Measurements from ENCODE around the gene UBE2Q1. TPM values are rescaled to one million over a fixed set of nuclear protein-coding genes. Genes with fewer than 3 reads are reported as not detected.

UBE2Q1 gene
- 17.8 TPM for total RNA-seq

DNA sequence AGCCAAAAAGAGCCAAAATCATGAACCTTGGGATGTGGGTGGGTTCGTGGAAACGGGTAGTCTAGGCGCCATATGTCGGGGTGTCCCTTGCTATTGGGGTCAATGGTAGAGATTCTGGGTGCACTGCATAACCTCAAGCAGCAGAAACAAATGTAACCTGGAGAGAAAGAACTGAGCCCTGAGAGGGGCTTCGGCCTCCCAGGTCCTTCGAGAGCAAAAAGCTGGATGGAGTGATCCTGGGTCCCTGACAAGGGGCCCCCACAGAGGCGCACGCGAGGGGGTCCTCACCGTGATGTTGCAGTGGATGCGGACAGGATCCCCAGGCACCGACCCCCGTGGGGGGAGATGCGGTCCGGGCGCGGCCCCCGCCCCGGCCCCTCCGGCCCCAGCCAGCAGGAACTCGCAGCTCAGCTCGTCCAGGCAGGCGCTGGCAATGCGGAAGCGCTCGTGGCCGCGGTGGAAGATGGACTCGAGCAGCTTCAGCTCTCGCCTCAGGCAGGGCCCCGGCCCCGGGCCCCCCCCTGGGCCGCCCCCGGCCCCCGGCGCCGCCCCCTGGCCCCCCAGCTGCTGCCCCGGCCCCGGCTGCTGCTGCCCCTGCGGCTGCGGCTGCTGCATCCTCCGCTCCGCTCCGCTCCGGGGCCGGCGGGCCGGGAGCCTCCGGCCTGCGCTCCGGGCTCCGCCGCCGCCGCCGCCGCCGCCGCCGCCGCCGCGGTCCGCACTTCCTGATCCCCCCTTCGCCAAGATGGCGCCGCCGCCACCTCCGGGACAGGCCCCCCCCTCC is at the start of gene UBE2Q1:
Gene UBE2Q1 (minus strand): TSS at position 724 of the 781 bp plus-strand sequence. CDS start 109 bp downstream, at position 615.
- no peak for DNase-seq

DNA sequence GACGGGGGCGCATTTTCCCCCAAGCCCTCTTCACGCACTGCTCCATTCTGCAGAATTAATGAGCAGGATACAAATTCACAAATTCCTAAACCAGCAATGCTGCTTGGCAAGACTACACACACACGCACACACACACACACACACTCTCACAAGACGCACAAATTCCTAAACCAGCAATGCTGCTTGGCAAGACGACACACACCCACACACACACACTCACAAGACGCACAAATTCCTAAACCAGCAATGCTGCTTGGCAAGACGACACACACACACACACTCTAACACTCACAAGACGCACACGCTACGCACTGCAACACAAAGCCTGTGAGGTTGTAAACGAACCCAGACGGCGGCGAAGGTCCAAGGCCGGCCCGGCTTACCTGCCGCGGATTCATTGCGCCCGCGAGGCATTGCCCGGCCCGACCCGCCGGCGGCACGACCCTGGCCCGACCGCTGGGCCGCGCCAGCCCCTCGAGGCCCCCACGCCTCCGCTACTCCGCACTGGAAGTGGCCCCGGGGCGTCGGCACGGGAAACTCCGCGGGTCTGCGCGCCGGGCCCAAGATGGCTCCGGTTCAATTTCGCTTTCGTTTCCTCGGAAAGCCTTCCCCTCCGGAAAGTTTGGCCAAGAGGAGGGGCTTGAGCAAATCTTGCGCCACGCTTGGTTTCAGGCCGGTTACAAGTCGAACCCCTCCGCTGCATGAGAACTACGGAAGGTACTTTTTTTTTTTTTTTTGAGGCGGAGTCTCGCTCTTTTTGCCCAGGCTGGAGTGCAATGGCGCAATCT is 49.3 kb upstream of the UBE2Q1 start, which contains the start of gene ADAR:
Gene ADAR (minus strand): TSS at position 578 of the 788 bp plus-strand sequence. CDS start 180 bp downstream, at position 398.
- DNase-seq = peak; percentile 96

DNA sequence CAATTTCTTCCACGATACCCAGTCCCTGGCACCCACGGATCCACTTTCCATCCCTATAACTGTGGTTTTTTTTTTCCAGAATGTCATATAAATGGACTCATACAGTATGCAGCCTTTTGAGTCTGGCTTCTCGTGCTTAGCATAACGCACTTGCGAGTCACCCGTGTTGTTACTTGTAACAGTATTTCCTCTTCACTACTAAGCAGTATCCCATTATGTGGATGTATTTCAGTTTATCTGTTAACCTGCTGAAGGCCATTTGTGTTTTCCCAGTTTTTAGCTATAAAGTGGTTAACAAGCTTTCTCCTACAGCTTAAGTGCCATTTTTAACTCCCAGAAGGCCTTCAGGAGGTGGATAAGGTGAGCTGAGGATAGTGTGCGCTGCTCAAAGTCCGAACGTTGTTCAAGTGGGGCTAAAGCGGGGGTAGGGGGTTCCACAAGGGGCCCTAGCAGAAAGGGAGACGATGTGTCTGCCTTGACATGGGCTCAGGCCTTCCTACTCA is 48.7 kb upstream of the UBE2Q1 start:
- no peak for DNase-seq

- no peak for DNase-seq
These were observed 47.1 kb upstream of the UBE2Q1 start for GRCh38 chr1:154605534-154605933.

- no peak for DNase-seq
These were observed 44.9 kb upstream of the UBE2Q1 start for GRCh38 chr1:154603317-154603716.

DNA sequence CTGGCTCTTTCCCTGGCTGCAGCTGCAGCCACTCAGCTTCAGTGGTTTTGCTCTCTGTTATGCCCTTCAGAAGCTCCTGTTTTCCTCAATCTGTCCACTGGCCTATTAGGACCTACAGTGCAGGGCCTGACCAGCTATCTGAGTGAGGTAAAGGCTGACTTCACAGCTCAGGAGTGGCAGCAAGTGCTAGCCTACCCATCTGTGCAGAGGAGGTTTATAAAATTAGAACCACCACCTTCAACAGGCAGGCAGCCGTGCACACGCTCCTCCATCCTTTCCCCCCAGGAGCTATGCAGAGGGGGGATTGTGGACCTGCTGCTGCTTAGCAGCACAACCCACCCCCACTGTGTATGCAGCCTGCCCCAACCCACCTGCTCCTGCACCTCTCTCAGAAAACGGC is 41.2 kb upstream of the UBE2Q1 start:
- DNase-seq = no peak

DNA sequence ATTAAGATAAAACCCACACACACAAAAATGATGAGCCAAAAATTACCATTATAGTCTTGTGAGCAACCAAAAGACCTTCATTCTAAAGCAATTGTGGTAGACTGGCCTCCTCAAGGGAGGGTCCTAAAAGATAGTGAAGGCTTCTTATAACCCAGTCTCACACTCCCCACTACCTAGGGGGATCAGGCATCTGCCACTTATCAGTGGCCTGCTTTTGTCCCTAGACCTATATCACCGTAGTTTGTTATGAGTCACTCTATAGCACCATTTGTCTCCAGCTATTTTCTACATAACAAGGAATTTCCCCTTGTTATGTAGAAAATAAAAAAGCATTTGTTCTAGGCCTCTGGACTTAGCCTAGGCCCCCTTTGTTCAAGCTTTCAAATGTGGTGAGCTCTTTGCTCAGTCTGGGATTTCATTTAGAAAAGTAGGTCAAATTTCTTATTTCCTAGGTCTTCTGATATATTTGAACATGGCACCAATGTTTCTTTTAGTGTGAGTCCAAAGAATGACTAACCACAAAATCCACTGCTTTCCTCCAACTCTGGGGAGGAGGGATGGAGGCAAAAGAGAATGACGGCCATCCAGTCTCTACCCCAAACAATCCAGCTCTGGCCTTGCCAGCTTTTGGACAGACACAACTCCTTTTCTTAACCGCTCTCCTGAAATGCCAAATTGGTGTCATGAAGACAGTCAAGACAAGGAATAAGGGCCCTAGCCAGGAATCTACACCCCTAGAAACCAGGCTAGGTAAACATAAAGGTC is 40.6 kb upstream of the UBE2Q1 start:
- DNase-seq = no peak

- DNase-seq = no peak
These were observed 37.2 kb upstream of the UBE2Q1 start for GRCh38 chr1:154595621-154596020.

- no peak for DNase-seq
These were observed 36.3 kb upstream of the UBE2Q1 start for GRCh38 chr1:154594811-154595210.

GRCh38 chr1:154593390-154593789 is 34.9 kb upstream of the UBE2Q1 start:
- DNase-seq = no peak

DNA sequence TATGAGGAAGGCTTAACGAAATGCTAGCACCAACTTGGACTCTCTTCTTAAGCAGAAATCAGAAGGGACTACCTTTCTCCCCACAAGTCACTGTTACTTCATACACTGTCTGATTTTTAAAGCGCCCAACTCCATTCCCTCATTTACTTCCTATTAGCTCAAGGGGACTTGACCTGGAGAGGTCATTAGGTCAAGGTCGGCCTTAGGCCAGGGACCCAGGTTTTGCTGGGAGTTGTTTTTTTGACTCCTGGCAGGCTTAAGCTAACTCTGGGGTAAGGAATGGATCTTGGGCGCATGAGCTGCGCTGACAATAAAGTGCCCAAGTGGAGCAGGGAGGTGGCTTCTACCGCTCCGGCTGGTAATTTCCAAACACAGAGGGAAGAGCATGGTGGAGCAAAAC is 32.7 kb upstream of the UBE2Q1 start:
- no peak for DNase-seq

- no peak for DNase-seq
These were observed 32.3 kb upstream of the UBE2Q1 start for GRCh38 chr1:154590756-154591155.

GRCh38 chr1:154589780-154590179 is 31.3 kb upstream of the UBE2Q1 start:
- no peak for DNase-seq

GRCh38 chr1:154586641-154587040 is 28.2 kb upstream of the UBE2Q1 start:
- DNase-seq = no peak

GRCh38 chr1:154586231-154586630 is 27.8 kb upstream of the UBE2Q1 start:
- DNase-seq = no peak

- no peak for DNase-seq
These were observed 26.0 kb upstream of the UBE2Q1 start for GRCh38 chr1:154584267-154584994.

GRCh38 chr1:154583773-154584172 is 25.3 kb upstream of the UBE2Q1 start:
- DNase-seq = no peak

GRCh38 chr1:154582885-154583284 is 24.4 kb upstream of the UBE2Q1 start:
- DNase-seq = no peak

GRCh38 chr1:154581766-154582165 is 23.3 kb upstream of the UBE2Q1 start:
- DNase-seq = no peak

DNA sequence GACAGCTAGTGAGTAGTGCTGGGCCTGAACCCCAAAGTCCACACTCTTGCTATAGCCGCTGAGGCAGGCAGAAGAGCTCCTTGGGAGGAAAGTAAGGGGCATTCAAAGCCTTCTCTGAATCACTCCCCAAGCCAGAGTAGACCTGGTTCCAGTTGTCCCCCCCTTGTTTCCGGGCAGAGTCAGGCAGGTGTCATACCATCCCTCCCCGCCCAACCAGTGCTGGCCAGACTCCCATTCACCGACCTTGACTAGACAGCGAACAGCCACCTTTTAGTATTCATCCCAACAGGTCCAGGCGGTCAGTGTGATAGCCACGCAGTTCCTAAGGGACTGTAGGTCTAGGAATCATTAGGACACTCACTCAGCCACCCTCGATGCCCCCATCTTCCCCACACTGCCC is 20.9 kb upstream of the UBE2Q1 start:
- no peak for DNase-seq

DNA sequence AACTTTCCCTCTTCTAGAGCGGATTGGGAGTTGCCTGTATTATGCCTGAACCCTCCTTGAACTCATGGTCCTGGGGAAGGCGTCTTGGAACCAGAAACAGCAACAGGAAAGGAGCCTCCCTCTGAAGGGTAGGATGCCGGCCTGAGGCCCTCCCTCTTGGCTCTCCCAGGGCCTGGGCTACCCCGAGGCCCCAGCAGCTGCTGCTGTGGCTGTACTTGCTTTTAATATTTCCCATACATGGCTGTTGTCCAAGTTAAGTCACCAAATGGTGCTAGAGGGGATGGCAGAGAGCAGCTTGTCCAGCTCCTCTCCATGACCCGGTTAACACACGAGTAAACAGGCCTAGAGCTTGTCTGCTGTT is 19.6 kb upstream of the UBE2Q1 start:
- DNase-seq = no peak

Measured in skin of body (tissue), 2 donors.